ENCODE data around the gene FRG2C.

FRG2C gene

DNA sequence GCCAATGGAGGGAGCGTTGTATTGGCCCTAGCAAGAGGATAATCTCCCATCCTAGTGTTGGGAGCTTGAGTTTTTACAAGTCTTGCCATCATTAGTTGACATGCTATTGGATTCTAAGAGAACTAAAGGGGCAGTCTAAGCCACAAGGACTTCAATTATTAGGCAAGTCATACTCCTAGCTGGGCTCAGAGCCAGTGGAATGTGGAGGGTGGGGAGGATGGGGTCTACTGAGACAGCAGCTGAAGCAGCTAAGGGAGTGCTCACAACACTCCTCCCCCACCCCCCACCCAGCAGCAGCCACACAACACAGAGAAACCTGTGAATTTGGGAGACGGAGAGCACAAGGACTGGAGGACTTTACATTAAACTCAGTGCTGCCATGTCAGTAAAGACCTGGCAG lies 27.9 kb downstream of the FRG2C start:
- TF ChIP-seq, protein P1, sequence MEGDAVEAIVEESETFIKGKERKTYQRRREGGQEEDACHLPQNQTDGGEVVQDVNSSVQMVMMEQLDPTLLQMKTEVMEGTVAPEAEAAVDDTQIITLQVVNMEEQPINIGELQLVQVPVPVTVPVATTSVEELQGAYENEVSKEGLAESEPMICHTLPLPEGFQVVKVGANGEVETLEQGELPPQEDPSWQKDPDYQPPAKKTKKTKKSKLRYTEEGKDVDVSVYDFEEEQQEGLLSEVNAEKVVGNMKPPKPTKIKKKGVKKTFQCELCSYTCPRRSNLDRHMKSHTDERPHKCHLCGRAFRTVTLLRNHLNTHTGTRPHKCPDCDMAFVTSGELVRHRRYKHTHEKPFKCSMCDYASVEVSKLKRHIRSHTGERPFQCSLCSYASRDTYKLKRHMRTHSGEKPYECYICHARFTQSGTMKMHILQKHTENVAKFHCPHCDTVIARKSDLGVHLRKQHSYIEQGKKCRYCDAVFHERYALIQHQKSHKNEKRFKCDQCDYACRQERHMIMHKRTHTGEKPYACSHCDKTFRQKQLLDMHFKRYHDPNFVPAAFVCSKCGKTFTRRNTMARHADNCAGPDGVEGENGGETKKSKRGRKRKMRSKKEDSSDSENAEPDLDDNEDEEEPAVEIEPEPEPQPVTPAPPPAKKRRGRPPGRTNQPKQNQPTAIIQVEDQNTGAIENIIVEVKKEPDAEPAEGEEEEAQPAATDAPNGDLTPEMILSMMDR (conservative IDR thresholded peaks at IDR 0.05), result no peak
- H3K27ac ChIP-seq, result no peak overlapping the region
